ENCODE data around the gene PGM3.

- TF ChIP-seq POLR2A (IDR thresholded peaks at IDR 0.05): no peak
- TF ChIP-seq EP300 (IDR thresholded peaks at IDR 0.05): no peak
- TF ChIP-seq CTCF (IDR thresholded peaks at IDR 0.05): no peak
Measured at GRCh38 chr6:83221276-83221675, 28.2 kb upstream of the PGM3 start.
